Liver (tissue), 3 donors: Measurements from ENCODE around the gene ATG5.
"Not testable (repeated sequence)": the region's sequence is repeated elsewhere in the genome, so short reads cannot be mapped to it uniquely, and the experiment has no call there.

Source experiments
- CTCF ChIP-seq: fragments of 150-350 bp; IDR thresholded peaks from 2 replicates; pipeline ENCODE4 v1.5.1; 2017; ENCODE audit warnings: improper control_type of control experiment, low read depth, low read length; ENCODE audit not compliant: missing input control
- HNF4G ChIP-seq: IDR thresholded peaks from 2 replicates; pipeline ENCODE4 v1.6.1; 2016; ENCODE audit warnings: antibody characterized with exemption
- MAX ChIP-seq: IDR thresholded peaks from 2 replicates; pipeline ENCODE4 v1.6.1; 2016; ENCODE audit warnings: antibody characterized with exemption
- REST ChIP-seq: IDR thresholded peaks from 2 replicates; pipeline ENCODE4 v1.6.1; 2016; ENCODE audit warnings: antibody characterized with exemption, mild to moderate bottlenecking
- TAF1 ChIP-seq: conservative IDR thresholded peaks from 2 replicates; pipeline ENCODE4 v1.6.1; 2016; ENCODE audit warnings: antibody characterized with exemption, mild to moderate bottlenecking
- ZBTB33 ChIP-seq: IDR thresholded peaks from 2 replicates; pipeline ENCODE4 v1.6.1; 2016; ENCODE audit warnings: antibody characterized with exemption
- TF ChIP-seq, protein P1 (sequence below): IDR thresholded peaks from 2 replicates; pipeline ENCODE4 v1.6.1; 2016; ENCODE audit warnings: antibody characterized with exemption
- donor health status: healthy.
- donor health status: healthy.

DNA sequence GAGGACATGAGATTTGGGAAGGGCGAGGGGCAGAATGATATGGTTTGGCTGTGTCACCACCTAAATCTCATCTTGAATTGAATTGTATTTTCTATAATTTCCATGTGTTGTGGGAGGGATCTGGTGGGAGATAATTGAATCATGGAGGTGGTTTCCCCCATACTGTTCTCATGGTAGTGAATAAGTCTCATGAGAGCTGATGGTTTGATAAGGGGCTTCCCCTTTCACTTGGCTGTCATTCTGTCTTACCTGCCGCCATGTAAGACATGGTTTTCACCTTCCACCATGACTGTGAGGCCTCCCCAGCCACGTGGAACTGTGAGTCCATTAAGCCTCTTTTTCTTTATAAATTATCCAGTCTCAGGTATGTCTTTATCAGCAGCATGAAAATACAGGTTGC, 173.1 kb downstream of the ATG5 start:
- TF ChIP-seq CTCF, ZBTB33, REST, TAF1, MAX, HNF4G: not testable (repeated sequence)
- TF ChIP-seq, protein P1, sequence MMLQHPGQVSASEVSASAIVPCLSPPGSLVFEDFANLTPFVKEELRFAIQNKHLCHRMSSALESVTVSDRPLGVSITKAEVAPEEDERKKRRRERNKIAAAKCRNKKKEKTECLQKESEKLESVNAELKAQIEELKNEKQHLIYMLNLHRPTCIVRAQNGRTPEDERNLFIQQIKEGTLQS: not testable (repeated sequence)
